Suprapubic skin (tissue), 4 donors: ENCODE results near the gene DCAF8.

Experiments used
- CTCF ChIP-seq, 2 donors: fragments of 200-600 bp in 1 of 2; fragments of 450-650 bp in 1 of 2; sonication (generic) in 1 of 2; IDR thresholded peaks; one replicate each; pipeline ENCODE4 v1.5.1; 2016 to 2019; ENCODE audit warnings: antibody characterized with exemption in 2 of 2, mild to moderate bottlenecking in 1 of 2, moderate library complexity in 1 of 2
- EP300 ChIP-seq: sonication (generic); formaldehyde crosslinking; IDR thresholded peaks from one replicate; pipeline ENCODE4 v1.6.1; 2017; ENCODE audit warnings: antibody characterized with exemption
- POLR2A ChIP-seq, 2 donors: fragments of 450-650 bp; IDR thresholded peaks; one replicate each; pipeline ENCODE4 v1.6.1; 2017; ENCODE audit warnings: antibody characterized with exemption in 2 of 2, mild to moderate bottlenecking in 2 of 2, moderate library complexity in 2 of 2
- POLR2AphosphoS5 ChIP-seq, 3 donors: sonication (generic); formaldehyde crosslinking; IDR thresholded peaks; one replicate each; pipeline ENCODE4 v1.6.1; 2017; ENCODE audit warnings: antibody characterized with exemption in 3 of 3

GRCh38 chr1:160285506-160285905 is 23.2 kb upstream of the DCAF8 start:
- TF ChIP-seq CTCF (IDR thresholded peaks at IDR 0.05), result no peak
- no peak for TF ChIP-seq POLR2A (IDR thresholded peaks at IDR 0.05)
- TF ChIP-seq EP300, result no peak
- no peak for TF ChIP-seq POLR2AphosphoS5 (IDR thresholded peaks at IDR 0.05)
